HEK293 (cell line): ENCODE data around the gene NAA25.
A peak's percentile ranks its signal among the peaks of the same experiment; 100 is the strongest.

Experiments used
- BCL6B ChIP-seq: fragments of 450-650 bp; formaldehyde crosslinking; IDR thresholded peaks from 2 replicates; pipeline ENCODE4 v1.5.1; 2017; ENCODE audit warnings: missing biosample characterization, missing genetic modification characterization
- EGR2 ChIP-seq: fragments of 450-650 bp; formaldehyde crosslinking; IDR thresholded peaks from 2 replicates; pipeline ENCODE4 v1.5.1; 2016; ENCODE audit warnings: low read depth, missing biosample characterization, missing genetic modification characterization
- GLIS1 ChIP-seq: fragments of 450-650 bp; formaldehyde crosslinking; IDR thresholded peaks from 2 replicates; pipeline ENCODE4 v1.5.1; 2016; ENCODE audit warnings: missing biosample characterization, missing genetic modification characterization
- HIC1 ChIP-seq: fragments of 450-650 bp; formaldehyde crosslinking; IDR thresholded peaks from 2 replicates; pipeline ENCODE4 v1.5.1; 2016; ENCODE audit warnings: missing biosample characterization, missing genetic modification characterization
- KLF17 ChIP-seq: fragments of 450-650 bp; formaldehyde crosslinking; IDR thresholded peaks from 2 replicates; pipeline ENCODE4 v1.5.1; 2016; ENCODE audit warnings: missing biosample characterization, missing genetic modification characterization
- KLF8 ChIP-seq: fragments of 450-650 bp; formaldehyde crosslinking; IDR thresholded peaks from 2 replicates; pipeline ENCODE4 v1.5.1; 2016; ENCODE audit warnings: missing biosample characterization, missing genetic modification characterization
- OSR2 ChIP-seq: fragments of 450-650 bp; formaldehyde crosslinking; IDR thresholded peaks from 2 replicates; pipeline ENCODE4 v1.5.1; 2016; ENCODE audit warnings: missing biosample characterization, missing genetic modification characterization
- REPIN1 ChIP-seq: fragments of 450-650 bp; formaldehyde crosslinking; IDR thresholded peaks from 2 replicates; pipeline ENCODE4 v1.5.1; 2017; ENCODE audit warnings: missing biosample characterization, missing genetic modification characterization, low read depth
- TRIM28 ChIP-seq: IDR thresholded peaks from 2 replicates; pipeline ENCODE4 v1.6.1; 2011; ENCODE audit warnings: low read length, control low read depth, borderline replicate concordance
- ZBTB6 ChIP-seq: fragments of 450-650 bp; formaldehyde crosslinking; IDR thresholded peaks from 2 replicates; pipeline ENCODE4 v1.5.1; 2017; ENCODE audit warnings: missing biosample characterization, missing genetic modification characterization
- ZFHX2 ChIP-seq: fragments of 450-650 bp; formaldehyde crosslinking; conservative IDR thresholded peaks from 2 replicates; pipeline ENCODE4 v1.5.1; 2016; ENCODE audit warnings: missing biosample characterization, missing genetic modification characterization
- ZFP37 ChIP-seq: fragments of 450-650 bp; formaldehyde crosslinking; IDR thresholded peaks from 2 replicates; pipeline ENCODE4 v1.5.1; 2016; ENCODE audit warnings: missing biosample characterization, missing genetic modification characterization
- ZFP69B ChIP-seq: fragments of 450-650 bp; formaldehyde crosslinking; IDR thresholded peaks from 2 replicates; pipeline ENCODE4 v1.5.1; 2016; ENCODE audit warnings: missing biosample characterization, missing genetic modification characterization
- ZNF169 ChIP-seq: fragments of 450-650 bp; formaldehyde crosslinking; IDR thresholded peaks from 2 replicates; pipeline ENCODE4 v1.5.1; 2016; ENCODE audit warnings: missing biosample characterization, missing genetic modification characterization
- ZNF239 ChIP-seq: fragments of 450-650 bp; formaldehyde crosslinking; IDR thresholded peaks from 2 replicates; pipeline ENCODE4 v1.5.1; 2016; ENCODE audit warnings: missing biosample characterization, missing genetic modification characterization
- ZNF394 ChIP-seq: fragments of 450-650 bp; formaldehyde crosslinking; IDR thresholded peaks from 2 replicates; pipeline ENCODE4 v1.5.1; 2016; ENCODE audit warnings: missing biosample characterization, missing genetic modification characterization, mild to moderate bottlenecking, moderate library complexity, borderline replicate concordance
- ZNF48 ChIP-seq: fragments of 450-650 bp; formaldehyde crosslinking; IDR thresholded peaks from 2 replicates; pipeline ENCODE4 v1.5.1; 2016; ENCODE audit warnings: missing biosample characterization, missing genetic modification characterization
- ZNF501 ChIP-seq: fragments of 450-650 bp; formaldehyde crosslinking; IDR thresholded peaks from 2 replicates; pipeline ENCODE4 v1.5.1; 2016; ENCODE audit warnings: missing biosample characterization, missing genetic modification characterization
- ZNF544 ChIP-seq: fragments of 450-650 bp; formaldehyde crosslinking; IDR thresholded peaks from 2 replicates; pipeline ENCODE4 v1.5.0; 2017; ENCODE audit warnings: missing biosample characterization, missing genetic modification characterization
- ZNF585B ChIP-seq: fragments of 450-650 bp; formaldehyde crosslinking; IDR thresholded peaks from 2 replicates; pipeline ENCODE4 v1.5.1; 2016; ENCODE audit warnings: missing biosample characterization, missing genetic modification characterization
- ZNF621 ChIP-seq: fragments of 450-650 bp; formaldehyde crosslinking; IDR thresholded peaks from 2 replicates; pipeline ENCODE4 v1.5.1; 2017; ENCODE audit warnings: missing biosample characterization, missing genetic modification characterization
- ZNF624 ChIP-seq: fragments of 450-650 bp; formaldehyde crosslinking; IDR thresholded peaks from 2 replicates; pipeline ENCODE4 v1.5.1; 2017; ENCODE audit warnings: missing biosample characterization, missing genetic modification characterization
- ZNF654 ChIP-seq: fragments of 450-650 bp; formaldehyde crosslinking; IDR thresholded peaks from 2 replicates; pipeline ENCODE4 v1.5.1; 2016; ENCODE audit warnings: low read depth, missing biosample characterization, missing genetic modification characterization
- ZNF76 ChIP-seq: fragments of 450-650 bp; formaldehyde crosslinking; IDR thresholded peaks from 2 replicates; pipeline ENCODE4; 2016; ENCODE audit warnings: low read depth, missing biosample characterization, missing genetic modification characterization, borderline replicate concordance
- ZXDB ChIP-seq: fragments of 450-650 bp; formaldehyde crosslinking; IDR thresholded peaks from 2 replicates; pipeline ENCODE4 v1.5.1; 2016; ENCODE audit warnings: missing biosample characterization, missing genetic modification characterization

Gene NAA25

GRCh38 chr12:112107306-112108201, 1.0 kb downstream of the NAA25 start (continued):
- no peak for TF ChIP-seq TRIM28
- TF ChIP-seq OSR2 = peak; percentile 38
- TF ChIP-seq ZNF654 (tag by site-specific recombination) = no peak
- TF ChIP-seq ZNF48 = no peak
- no peak for TF ChIP-seq ZXDB (tag by site-specific recombination)
- no peak for TF ChIP-seq ZFP37 (tag by site-specific recombination)
- no peak for TF ChIP-seq ZNF621 (tag by site-specific recombination)
- TF ChIP-seq ZBTB6 (tag by site-specific recombination) = no peak
- no peak for TF ChIP-seq ZNF169 (tag by site-specific recombination)
- no peak for TF ChIP-seq BCL6B (tag by site-specific recombination)
- no peak for TF ChIP-seq ZNF501 (tag by site-specific recombination)
- peak; percentile 94 for TF ChIP-seq ZNF394
- TF ChIP-seq ZNF76 (tag by site-specific recombination) = no peak
- no peak for TF ChIP-seq KLF17 (tag by site-specific recombination)
- no peak for TF ChIP-seq GLIS1 (tag by site-specific recombination)
- no peak for TF ChIP-seq HIC1 (tag by site-specific recombination)
- TF ChIP-seq ZFP69B (tag by site-specific recombination) = no peak
- TF ChIP-seq ZNF544 = no peak
- TF ChIP-seq KLF8 (tag by site-specific recombination) = no peak
- TF ChIP-seq ZNF239 (tag by site-specific recombination) = no peak
- no peak for TF ChIP-seq ZNF624 (tag by site-specific recombination)
- TF ChIP-seq EGR2 = peak; percentile 52
- no peak for TF ChIP-seq REPIN1 (tag by site-specific recombination)
- TF ChIP-seq ZNF585B (tag by site-specific recombination) = no peak
- TF ChIP-seq ZFHX2 (tag by site-specific recombination) = peak; percentile 45; the same call in 1 of the 2 replicates
